NCI-H1048 (cell line): ENCODE results near the gene FAM120B.
"Not testable (repeated sequence)": the region's sequence is repeated elsewhere in the genome, so short reads cannot be mapped to it uniquely, and the experiment has no call there.

Source experiments
- DNase-seq: peaks from one replicate; lab custom pipeline; 2025; lab: John Stamatoyannopoulos, UW

Gene FAM120B, protein sequence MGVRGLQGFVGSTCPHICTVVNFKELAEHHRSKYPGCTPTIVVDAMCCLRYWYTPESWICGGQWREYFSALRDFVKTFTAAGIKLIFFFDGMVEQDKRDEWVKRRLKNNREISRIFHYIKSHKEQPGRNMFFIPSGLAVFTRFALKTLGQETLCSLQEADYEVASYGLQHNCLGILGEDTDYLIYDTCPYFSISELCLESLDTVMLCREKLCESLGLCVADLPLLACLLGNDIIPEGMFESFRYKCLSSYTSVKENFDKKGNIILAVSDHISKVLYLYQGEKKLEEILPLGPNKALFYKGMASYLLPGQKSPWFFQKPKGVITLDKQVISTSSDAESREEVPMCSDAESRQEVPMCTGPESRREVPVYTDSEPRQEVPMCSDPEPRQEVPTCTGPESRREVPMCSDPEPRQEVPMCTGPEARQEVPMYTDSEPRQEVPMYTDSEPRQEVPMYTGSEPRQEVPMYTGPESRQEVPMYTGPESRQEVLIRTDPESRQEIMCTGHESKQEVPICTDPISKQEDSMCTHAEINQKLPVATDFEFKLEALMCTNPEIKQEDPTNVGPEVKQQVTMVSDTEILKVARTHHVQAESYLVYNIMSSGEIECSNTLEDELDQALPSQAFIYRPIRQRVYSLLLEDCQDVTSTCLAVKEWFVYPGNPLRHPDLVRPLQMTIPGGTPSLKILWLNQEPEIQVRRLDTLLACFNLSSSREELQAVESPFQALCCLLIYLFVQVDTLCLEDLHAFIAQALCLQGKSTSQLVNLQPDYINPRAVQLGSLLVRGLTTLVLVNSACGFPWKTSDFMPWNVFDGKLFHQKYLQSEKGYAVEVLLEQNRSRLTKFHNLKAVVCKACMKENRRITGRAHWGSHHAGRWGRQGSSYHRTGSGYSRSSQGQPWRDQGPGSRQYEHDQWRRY

DNA sequence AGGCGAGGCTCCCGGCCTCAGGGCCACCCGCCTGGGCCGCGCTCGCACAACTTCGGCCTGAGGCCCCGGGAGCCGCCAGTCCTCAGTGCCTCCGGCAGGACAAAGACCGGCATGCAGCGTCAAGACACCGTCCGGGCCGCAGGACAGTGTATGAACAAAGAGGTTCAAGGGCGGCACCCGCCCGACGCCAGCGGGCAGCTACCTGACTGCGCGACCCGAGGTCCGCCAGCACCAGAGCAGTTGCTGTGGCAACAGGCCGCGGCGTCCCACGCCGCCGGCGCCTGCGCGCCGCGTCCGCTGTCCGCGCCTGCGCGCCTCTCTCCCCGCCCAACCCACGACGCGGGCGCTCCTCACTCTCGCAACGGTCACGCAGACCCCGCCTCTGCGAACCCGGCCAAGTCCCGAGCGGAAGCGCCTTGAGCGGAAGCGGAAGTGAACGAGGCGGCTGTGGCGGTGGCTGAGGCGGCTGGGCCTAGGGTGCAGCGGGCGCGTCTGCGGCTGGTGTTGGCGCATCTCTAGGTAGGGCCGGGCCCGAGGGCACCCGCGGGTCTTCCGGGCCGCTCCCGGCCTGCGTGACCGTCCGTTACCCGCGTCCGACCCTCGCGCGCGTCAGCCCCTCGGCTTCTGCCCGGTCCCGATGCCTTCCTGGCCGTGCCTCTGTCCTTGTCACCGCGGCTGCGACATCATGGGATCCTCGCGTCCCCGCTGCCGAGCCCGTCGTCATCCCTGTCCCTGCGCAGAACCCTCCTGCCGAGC lies at the start of gene FAM120B:
Gene FAM120B (plus strand): TSS at position 435 of the 756 bp plus-strand sequence. CDS start 10,633 bp downstream, outside the sequence.
- DNase-seq: peak; percentile 89

DNA sequence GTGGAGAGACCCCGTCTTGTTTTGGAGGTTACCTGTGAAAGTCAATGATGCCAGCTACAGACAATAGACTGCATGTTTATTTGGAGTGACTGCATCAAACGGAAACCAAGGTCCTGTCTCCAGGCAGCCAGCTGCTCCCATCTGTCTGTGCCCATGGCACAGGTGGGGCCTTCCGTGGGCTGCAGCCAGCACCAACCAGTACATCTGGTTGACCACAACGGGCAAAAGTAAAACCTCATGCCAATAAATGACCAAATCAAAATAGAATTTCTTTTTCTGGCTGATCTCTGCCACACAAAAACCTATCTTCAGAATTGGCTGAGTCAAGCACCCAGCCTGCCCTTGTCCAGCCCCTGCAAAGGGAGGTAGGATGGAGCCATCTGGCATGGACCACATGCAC lies 49.2 kb upstream of the FAM120B start:
- DNase-seq: no peak

DNA sequence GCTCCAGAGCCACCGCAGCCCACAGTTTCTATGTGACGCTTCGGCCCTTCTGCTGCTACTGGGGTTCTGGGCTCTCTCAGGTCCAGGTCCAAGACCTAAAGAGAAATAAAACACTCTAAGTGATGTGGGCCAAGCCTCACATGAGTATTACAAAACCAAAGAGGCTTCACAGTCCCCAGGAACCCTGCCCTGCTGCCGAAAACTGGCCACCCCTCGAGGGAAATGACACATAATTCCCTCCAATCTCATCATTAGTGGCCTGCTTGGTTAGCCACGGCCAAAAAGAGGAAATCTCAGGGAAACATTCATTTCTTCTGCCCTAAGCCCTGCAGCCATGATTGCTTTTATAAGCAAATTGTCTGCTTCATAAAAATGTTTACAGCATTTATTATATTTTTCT lies 48.2 kb upstream of the FAM120B start:
- no peak for DNase-seq

DNA sequence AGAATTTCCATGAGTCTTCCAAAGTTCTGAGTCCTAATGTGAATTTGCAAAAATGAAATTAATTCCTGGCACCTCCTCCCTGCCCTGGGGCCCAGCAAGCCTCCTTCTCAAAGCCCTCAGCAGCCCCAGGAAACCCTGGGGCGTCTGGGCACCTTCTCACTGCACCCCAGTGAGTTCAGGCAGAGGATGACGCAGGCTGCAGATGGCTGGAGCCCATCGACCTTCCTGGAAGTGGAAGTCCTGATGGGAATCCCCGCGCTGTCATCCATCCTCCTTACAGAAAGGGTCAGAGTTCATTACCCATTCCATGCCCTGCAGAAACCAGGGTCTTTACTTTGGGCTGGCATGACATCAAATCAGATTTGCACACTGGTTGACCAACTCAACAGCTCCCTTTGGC lies 47.3 kb upstream of the FAM120B start:
- DNase-seq: no peak

DNA sequence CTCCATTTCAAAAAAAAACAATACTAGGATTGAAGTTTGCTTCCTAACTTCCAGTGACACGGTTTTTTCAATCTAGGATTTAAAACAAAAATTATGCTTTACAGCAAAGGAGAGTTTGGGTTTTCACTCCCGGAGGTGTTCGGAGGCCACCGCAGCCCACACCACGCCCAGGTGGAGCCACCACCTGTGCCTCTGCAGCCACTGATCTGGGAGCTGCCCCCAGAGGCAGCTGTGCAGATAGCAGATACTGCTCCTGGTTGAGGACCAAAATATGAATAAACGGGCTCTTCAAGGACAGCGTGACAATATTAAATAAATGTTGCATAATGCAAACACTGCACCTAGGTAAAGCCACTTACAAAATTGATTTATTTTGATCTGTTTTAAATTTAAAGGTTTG lies 45.9 kb upstream of the FAM120B start:
- DNase-seq: no peak

DNA sequence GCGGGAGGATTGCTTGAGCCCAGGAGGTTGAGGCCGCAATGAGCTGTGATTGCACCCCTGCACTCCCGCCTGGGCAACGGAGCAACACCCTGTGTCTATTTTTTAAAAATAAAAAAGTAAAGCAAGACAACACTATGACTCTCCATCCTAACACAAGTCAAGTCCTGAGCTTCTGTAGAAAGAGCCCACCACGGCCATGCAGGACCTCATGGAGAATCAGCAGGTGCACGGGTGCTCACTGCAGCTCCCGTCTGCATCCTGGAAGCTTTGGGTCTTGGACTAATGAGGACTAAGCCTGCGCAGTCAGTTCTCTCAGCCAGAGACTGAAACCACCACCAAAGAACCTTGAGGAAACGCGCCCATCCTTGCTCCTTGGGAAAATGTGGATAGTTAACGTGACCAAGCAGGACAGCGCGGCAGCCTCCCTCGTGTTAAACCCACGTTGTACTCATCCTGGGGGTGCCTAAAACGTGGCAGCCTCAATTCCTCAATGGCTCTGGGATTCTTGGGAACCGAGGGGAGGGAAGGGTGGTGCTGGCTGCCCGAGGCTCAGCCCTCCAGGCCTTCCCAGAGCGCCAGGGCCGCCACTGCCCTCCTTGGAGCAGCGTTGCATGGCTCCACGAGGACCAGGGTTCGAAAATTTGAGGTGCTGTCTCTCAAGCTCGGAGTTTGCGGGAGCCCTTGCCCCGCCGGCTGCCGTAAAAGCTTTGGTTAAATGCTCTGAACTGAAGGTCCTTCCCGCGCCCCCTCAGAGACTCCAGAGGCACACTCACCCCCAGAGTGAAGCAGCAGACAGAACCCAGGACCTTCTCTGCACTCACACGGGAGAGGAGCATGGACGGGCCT lies 44.7 kb upstream of the FAM120B start:
- no peak for DNase-seq

DNA sequence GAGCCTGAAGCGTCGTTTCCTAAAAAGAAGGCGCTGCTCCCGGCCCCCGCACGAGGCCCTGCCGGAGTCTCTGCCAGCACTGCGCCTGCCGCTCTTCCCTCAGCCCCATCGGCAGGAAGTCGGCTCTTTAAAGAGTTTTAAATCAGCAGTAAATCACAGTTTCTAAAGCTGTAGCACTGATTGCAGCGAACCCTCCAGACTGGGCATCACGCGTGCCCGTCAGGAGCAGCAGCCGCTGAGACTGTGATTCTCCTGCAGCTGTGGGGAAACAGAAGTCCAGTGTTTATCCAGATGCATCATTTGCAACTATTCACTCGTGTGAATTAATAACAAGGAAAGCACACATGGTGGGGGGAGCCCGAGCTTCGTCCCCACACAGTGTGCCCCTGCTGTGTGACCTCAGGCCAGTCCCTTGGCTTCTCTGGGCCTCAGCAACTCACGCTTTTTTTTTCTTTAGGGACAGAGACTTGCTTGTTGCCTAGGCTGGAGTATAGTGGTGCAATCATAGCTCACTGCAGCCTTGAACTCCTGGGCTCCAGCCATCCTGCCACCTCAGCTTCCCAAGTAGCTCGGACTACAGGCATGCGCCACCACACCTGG lies 44.0 kb upstream of the FAM120B start:
- no peak for DNase-seq

DNA sequence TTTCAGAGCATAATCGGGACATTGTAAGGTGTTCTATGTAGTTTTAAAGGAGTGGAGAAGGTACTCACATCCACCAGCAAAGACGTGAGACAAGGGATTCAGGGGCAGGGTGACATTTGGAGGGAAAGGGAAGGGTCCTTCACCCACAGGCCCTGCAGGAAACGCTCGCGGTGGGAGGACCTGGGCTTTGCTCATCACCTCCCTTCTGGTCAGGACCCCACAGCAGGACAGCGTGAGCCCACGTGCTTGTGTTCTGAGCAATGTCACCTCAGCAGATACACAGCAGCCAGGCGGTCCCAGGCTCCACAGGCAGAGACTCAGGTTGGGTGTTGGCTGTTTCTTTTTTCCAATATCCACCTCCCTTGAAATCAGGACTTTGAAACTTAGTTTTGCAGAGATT lies 43.1 kb upstream of the FAM120B start:
- DNase-seq: no peak

DNA sequence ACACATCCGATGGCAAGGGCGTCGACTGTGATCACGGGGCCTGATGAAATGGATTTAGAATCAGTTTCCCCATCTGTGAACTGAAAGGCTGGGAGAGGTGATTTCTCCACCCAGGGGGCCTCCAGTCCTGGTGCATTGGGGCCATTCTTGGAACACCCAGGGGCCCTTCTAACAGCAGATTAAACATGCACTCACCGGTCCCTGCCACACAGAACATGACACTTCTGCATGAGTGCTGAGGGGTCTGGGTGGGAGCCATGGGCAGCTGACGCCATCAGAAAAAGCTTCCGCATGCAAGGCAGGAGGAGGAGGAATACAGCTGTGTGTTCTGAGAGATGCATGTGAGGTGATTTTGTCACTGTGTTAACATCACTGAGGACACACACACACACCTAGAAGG lies 42.5 kb upstream of the FAM120B start:
- DNase-seq: no peak

DNA sequence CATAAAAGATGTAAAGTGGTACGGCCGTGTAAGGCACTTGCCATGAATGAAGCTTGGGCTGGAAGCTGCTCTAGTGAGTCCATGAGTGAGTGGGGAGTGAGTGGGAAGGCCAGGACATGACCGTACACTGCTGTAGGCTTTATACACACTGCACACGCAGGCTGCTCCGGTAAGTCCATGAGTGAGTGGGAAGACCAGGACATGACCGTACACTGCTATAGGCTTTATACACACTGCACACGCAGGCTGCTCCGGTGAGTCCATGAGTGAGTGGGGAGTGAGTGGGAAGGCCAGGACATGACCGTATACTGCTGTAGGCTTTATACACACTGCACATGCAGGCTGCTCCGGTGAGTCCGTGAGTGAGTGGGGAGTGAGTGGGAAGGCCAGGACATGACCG lies 41.9 kb upstream of the FAM120B start:
- not testable (repeated sequence) for DNase-seq

DNA sequence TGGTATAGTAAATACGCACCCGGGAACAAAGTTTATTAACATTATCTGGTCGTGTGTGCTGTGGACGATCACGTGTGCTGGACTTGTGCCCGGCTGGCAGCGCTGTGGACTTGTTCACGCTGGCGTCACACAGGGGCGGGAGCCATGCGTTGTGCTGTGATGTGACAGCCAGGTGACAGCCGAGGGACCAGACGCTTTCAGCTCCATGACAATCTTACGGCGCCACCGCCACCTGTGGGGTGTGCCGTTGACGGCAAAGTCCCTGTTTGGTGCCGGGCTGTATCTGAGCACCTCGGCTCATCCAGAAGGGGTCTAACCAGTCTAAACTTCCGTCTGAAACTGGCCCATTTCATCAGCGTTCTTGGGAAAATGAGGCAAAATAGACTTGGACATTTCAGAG lies 40.9 kb upstream of the FAM120B start:
- no peak for DNase-seq

DNA sequence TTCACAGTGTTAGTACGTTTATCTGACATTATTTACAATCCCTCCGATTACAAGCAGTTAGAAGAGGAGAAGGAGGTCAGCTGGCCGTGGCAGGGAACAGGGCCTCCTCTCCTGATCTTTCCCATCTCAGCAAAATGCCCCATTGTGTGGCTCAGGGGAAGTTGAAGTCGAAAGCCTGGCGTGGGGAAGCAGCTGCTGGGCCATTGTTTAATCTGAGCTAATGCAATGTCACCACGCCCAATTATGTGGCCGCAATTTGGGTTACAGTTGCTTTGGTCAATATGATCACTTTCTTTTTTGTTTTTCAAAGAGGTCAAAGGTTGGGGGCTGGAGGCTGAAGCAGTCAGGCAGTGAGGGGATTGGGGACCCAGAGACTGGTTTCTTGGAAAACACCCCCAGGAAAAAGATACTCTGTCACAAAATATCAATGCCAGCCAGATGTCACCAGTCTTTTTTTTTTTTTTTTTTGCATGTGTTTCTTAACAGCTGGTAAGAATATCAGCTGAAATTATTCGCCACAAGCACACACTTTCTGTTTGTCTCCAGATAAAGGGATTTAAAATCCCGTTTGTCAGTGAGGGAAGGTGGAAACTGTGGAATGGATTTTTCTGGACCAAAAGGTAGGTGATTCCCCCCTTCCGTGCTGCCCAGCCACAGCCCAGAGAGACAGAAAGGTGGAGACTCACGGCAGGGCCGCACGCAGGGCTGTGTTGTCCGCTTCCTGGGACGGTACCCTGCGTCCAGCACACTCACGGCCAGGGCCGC lies 40.3 kb upstream of the FAM120B start:
- DNase-seq: no peak

DNA sequence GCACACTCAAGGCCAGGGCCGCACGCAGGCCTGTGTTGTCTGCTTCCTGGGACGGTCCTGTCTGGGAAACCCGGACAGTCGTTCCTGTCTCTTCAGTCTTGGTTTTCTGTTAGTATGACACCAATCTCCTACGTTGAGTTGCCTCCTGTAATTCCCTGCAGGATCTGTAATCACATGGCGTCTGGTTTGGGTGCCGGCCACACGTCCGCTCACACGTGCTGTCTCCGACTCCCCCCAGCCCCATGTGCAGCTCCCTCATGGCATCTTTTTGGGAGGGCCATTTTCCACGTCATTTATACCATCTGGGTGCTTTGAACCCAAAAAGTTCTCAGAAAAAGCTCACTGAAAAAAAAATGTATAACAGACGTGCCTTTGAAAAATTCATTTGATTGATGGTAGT lies 38.9 kb upstream of the FAM120B start:
- DNase-seq: no peak

DNA sequence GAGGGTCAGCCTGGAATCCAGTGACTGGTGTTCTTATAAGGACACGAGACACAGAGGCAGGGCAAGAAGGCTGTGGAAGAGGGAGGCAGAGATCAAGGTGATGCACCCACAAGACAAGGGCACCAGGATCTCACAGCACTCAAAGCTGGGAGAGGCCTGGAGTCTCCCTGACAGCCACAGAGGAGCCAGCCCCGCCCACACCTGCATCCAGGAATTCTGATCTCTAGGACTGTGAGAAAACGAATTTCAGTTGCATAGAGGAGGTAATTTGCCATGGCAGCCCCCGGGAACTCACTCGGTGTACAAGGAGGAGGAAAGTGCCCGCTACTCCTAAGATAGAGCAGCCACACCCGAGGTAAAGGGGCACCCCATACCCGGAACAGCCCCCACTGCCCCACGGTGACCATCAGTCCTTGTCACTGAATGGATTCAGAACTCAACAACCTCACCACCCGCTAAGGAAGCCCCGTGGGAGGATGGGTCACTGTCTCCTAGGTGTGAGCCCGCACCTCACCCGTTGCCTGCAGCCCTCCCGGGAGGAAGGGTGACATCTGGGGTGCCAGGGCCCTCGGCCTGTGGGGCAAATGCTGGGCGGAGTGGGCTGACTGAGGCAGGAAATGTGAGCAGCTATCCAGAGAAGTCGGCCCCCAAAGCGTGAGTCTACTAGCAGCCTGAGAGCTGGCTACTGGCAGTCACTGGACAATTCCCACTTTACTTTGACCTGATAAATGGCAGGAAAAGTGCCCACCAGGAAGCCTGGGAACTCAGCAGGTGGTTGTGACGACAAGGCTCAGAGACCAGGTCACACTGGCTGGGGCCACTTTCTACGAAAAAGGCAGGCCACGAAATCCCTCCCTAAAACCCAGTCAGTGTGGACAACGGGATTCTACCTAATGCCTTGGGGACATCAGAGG lies 38.1 kb upstream of the FAM120B start:
- no peak for DNase-seq

DNA sequence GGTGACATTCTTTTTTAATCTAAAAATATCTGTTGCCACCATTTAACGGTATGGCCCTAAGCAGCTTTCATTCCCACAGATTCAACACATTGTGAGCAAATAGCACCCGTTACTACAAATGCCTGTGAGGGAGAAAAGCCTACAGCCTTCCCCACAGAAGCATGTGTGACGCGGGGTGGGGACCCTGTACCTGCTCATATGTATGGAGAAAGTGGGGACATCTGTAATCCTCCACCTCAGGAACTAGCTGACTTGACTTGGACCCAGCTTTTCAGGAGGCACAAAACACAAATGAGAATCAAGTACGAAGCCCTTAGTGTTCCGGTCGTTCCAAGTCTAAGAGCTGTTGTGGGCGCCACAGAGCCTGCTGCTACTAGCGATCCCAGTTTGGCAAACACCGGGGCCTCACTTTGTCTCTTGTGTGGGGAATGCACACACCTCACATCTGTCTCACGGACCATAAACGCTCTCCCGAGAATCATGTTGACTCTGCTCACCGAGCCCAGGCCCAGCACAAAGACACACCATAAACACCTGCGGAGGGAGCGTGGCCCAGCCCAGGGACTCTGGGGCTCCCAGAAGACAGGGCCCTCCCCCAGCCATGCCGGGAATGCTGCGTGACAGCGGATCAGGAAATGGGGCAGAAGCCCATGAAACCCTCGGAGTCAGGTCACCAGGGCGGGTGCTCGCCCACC lies 37.3 kb upstream of the FAM120B start:
- DNase-seq: no peak

DNA sequence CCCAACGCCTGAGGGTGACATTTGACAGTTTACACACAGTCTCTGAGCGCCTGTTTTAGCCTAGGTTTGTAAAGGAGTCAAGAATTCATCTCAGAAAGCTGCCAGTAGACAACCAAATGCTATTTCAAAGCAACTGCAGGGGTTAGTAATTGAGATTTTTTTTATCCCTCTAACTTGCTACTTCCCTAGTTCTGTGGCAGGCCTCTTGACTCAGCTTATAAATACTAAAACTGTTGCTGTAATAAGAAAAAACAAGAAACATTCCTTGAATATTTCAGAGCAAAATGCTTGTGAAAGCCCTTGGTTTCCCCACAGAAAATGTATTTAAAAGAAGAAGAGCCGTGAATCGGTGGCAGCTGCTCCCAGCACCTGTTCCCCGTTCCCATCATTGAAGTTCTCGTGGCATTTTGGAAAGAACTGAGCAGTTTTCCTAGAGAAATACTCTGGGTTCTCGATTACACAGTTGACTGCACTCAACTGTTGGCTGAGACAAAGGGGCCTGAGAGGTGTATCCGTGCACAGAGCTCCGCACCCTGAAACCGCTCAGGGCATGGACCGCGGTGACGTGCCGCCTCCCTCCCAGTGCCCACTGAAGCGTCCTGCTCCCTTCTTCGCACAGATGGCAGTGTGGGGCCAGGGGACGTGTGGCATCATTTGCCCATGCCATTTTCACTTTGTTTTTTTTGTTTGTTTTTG lies 36.6 kb upstream of the FAM120B start:
- no peak for DNase-seq

DNA sequence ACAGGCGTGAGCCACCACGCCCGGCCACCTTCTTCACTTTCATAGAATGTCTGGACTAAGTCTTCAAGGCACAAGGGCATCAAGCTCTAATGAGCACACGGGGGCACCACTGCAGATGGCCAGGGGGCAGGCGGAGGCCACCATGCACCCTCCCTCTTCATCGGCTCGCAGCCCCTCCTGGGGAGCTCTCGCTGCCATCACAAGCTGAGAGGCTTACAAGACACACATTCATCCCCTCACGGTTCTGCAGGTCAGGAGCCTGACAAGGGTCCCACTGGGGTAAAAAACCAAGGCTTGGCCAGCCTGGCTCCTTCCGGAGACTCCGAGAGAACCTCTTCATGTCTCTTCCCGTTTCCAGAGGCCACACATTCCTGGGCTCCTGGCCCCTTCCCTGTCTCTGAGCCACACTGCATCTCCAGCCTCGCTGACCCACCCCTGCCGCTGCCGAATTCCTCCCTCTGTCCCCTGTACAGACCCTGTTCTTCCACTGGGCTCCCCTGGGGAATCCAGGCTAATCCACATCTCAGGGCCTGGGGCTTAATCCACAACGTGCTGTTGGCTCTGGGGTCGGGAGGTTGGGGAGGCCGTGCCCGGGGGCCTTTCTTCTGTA lies 35.5 kb upstream of the FAM120B start:
- DNase-seq: no peak
